Stomach (tissue), 9 donors: Measurements from ENCODE around the gene STRA8. TPM values are rescaled to one million over a fixed set of nuclear protein-coding genes. Genes with fewer than 3 reads are reported as not detected.

ENCODE experiments used
- DNase-seq, 2 donors: peaks; one replicate each; pipeline versions ENCODE4 v3.0.0 to v3.0.0-alpha.2; 2013 to 2019
- H3K27ac ChIP-seq, 5 donors: fragments of 200-600 bp in 4 of 5; sonication (generic) in 4 of 5; one replicate each; pipeline ENCODE4 v1.5.1; 2013 to 2019; ENCODE audit warnings: mild to moderate bottlenecking in 1 of 5, moderate library complexity in 1 of 5
- H3K27me3 ChIP-seq, 3 donors: fragments of 200-600 bp; sonication (generic); one replicate each; pipeline ENCODE4 v1.5.1; 2017 to 2019; ENCODE audit warnings: mixed run types in 1 of 3
- H3K36me3 ChIP-seq, 4 donors: fragments of 200-600 bp; sonication (generic); 1 replicate in 3 of 4; 2 replicates in 1 of 4; pipeline ENCODE4 v1.5.1; 2016 to 2019
- H3K4me1 ChIP-seq, 4 donors: fragments of 200-600 bp; sonication (generic); one replicate each; pipeline ENCODE4 v1.5.1; 2016 to 2019
- H3K4me3 ChIP-seq, 4 donors: fragments of 200-600 bp; sonication (generic) in 3 of 4; one replicate each; pipeline ENCODE4 v1.5.1; 2016 to 2019; ENCODE audit warnings: mild to moderate bottlenecking in 1 of 4
- H3K9me3 ChIP-seq, 4 donors: fragments of 200-600 bp; sonication (generic); one replicate each; pipeline ENCODE4 v1.5.1; 2016 to 2019
- CTCF ChIP-seq, 7 experiments: fragments of 450-650 bp in 4 of 7; fragments of 200-600 bp in 3 of 7; sonication (generic) in 3 of 7; IDR thresholded peaks; one replicate each; pipeline ENCODE4 v1.5.1; 2016 to 2019; ENCODE audit warnings: antibody characterized with exemption in 7 of 7, control low read depth in 2 of 7, mild to moderate bottlenecking in 1 of 7
- EP300 ChIP-seq: sonication (generic); formaldehyde crosslinking; IDR thresholded peaks from one replicate; pipeline ENCODE4 v1.6.1; 2017; ENCODE audit warnings: antibody characterized with exemption
- POLR2A ChIP-seq, 4 donors: fragments of 450-650 bp; IDR thresholded peaks; one replicate each; pipeline ENCODE4 v1.6.1; 2016; ENCODE audit warnings: antibody characterized with exemption in 4 of 4, control low read depth in 2 of 4, mild to moderate bottlenecking in 1 of 4, moderate library complexity in 1 of 4
- POLR2AphosphoS5 ChIP-seq, 3 donors: sonication (generic); formaldehyde crosslinking; IDR thresholded peaks; one replicate each; pipeline ENCODE4 v1.6.1; 2016; ENCODE audit warnings: antibody characterized with exemption in 3 of 3
- WGBS, 5 donors: extraction: QIAGEN DNeasy Blood & Tissue Kit in 3 of 5; methylation state at CpG; one replicate each; pipeline versions ENCODE4 v1.1.5 to v1.1.7; 2013 to 2018; 5-methylcytosine and 5-hydroxymethylcytosine counted together
- intact Hi-C: fragments of 100-400 bp; cut with DNase I; formaldehyde crosslinking; loops from one replicate; pipeline ENCODE4 v1.15.1; 2023; ENCODE audit warnings: low total_unique reads
- polyA plus RNA-seq, 3 donors: library from polyadenylated mRNA; stranded (reverse); fragments of 200-250 nt; gene quantifications; one replicate each; pipeline ENCODE4 v1.2.3, GENCODE V29; 2013
- total RNA-seq, 5 donors: library from RNA; depleted of rRNA; stranded (reverse); fragments of >200 nt; gene quantifications; one replicate each; pipeline versions ENCODE4 v1.1.0 to v1.2.3, GENCODE V29; 2014 to 2016
- donor health status: healthy with polysubstance abuse.
- donor health status: Bipolar disorder and iron deficiency.
- donor health status: healthy.

Gene STRA8
- total and polyA plus RNA-seq, 8 donors, result not detected

GRCh38 chr7:135204876-135205275, 28.8 kb upstream of the STRA8 start:
- Histone ChIP-seq H3K27me3 (no peaks in the 10 kb centered on the region), H3K27ac (no peak overlapping the region), H3K4me1 (peaks cover 16 to 52% (median 35%) of the 10 kb centered on the region in 4 donors), H3K4me3 (no peak overlapping the region), H3K9me3 (no peaks in the 10 kb centered on the region), H3K36me3 (peaks cover 36 to 69% (median 66%) of the 10 kb centered on the region in 4 donors)
- intact Hi-C loops, result no loop called here
- TF ChIP-seq CTCF (IDR thresholded peaks at IDR 0.05) (no peak), POLR2A (IDR thresholded peaks at IDR 0.05) (no peak), POLR2AphosphoS5 (IDR thresholded peaks at IDR 0.05) (no peak), EP300 (no peak)
- 83 to 88% (median 85%) methylated on average over 5 of the region's 5 CpGs for WGBS, 5 donors
- DNase-seq, result no peak

- H3K4me3 ChIP-seq, result no peak overlapping the region
- TF ChIP-seq CTCF (IDR thresholded peaks at IDR 0.05) (no peak), EP300 (no peak), POLR2AphosphoS5 (IDR thresholded peaks at IDR 0.05) (no peak), POLR2A (IDR thresholded peaks at IDR 0.05) (no peak)
- H3K9me3 ChIP-seq, result no peaks in the 10 kb centered on the region
- no peak for DNase-seq
- intact Hi-C loops, result no loop called here
- peaks cover 33 to 59% (median 56%) of the 10 kb centered on the region in 4 donors for H3K36me3 ChIP-seq
- 95 to 98% (median 97%) methylated on average over 8 of the region's 8 CpGs for WGBS, 5 donors
- peaks cover 17 to 57% (median 40%) of the 10 kb centered on the region in 4 donors for H3K4me1 ChIP-seq
- no peaks in the 10 kb centered on the region for H3K27me3 ChIP-seq
- no peak overlapping the region for H3K27ac ChIP-seq
Measured at GRCh38 chr7:135205850-135206249, 27.8 kb upstream of the STRA8 start.

- peaks cover 17 to 50% (median 38%) of the 10 kb centered on the region in 4 donors for H3K4me1 ChIP-seq
- intact Hi-C loops, result no loop called here
- WGBS, 5 donors, result 82 to 86% (median 85%) methylated on average over 7 of the region's 7 CpGs
Measured at GRCh38 chr7:135206941-135207391, 26.7 kb upstream of the STRA8 start.

GRCh38 chr7:135207406-135208101, 26.1 kb upstream of the STRA8 start:
- Histone ChIP-seq H3K4me1 (peaks cover 17 to 50% (median 39%) of the 10 kb centered on the region in 4 donors), H3K27ac (no peak overlapping the region), H3K36me3 (peaks cover 20 to 42% (median 39%) of the 10 kb centered on the region in 4 donors), H3K27me3 (no peaks in the 10 kb centered on the region), H3K9me3 (no peaks in the 10 kb centered on the region), H3K4me3 (no peak overlapping the region)
- intact Hi-C loops, result no loop called here
- no peak for DNase-seq
- 78 to 84% (median 82%) methylated on average over 8 of the region's 8 CpGs for whole genome bisulfite sequencing, 5 donors
- TF ChIP-seq EP300, result no peak
- TF ChIP-seq CTCF (IDR thresholded peaks at IDR 0.05), result no peak
- TF ChIP-seq POLR2AphosphoS5 (IDR thresholded peaks at IDR 0.05), result no peak
- TF ChIP-seq POLR2A (IDR thresholded peaks at IDR 0.05), result no peak

More at GRCh38 chr7:135206941-135207391, 26.7 kb upstream of the STRA8 start:
- Histone ChIP-seq H3K27me3 (no peaks in the 10 kb centered on the region), H3K27ac (no peak overlapping the region), H3K36me3 (peaks cover 24 to 48% (median 45%) of the 10 kb centered on the region in 4 donors), H3K9me3 (no peaks in the 10 kb centered on the region), H3K4me3 (no peak overlapping the region)
- TF ChIP-seq POLR2AphosphoS5 (IDR thresholded peaks at IDR 0.05), result no peak
- no peak for DNase-seq
